ENCODE results near the gene AARS1.
"Not testable (repeated sequence)": the region's sequence is repeated elsewhere in the genome, so short reads cannot be mapped to it uniquely, and the experiment has no call there.

AARS1 gene

GRCh38 chr16:70289229-70290094 is at the start of gene AARS1:
Gene AARS1 (minus strand): TSS chr16:70289506. CDS start chr16:70282763, 6,743 bp downstream.
- DNase-seq: peak; percentile 97

- no peak for DNase-seq
Measured at GRCh38 chr16:70337814-70338213, 48.5 kb upstream of the AARS1 start.

GRCh38 chr16:70332728-70333127 is 43.4 kb upstream of the AARS1 start:
- DNase-seq: not testable (repeated sequence)

- DNase-seq: no peak
Measured at GRCh38 chr16:70331588-70332358, 42.5 kb upstream of the AARS1 start.

GRCh38 chr16:70331091-70331490 is 41.8 kb upstream of the AARS1 start:
- DNase-seq: no peak

GRCh38 chr16:70324998-70325747 is 35.9 kb upstream of the AARS1 start:
- no peak for DNase-seq

- no peak for DNase-seq
Measured at GRCh38 chr16:70320121-70320520, 30.8 kb upstream of the AARS1 start.

GRCh38 chr16:70307726-70308125 is 18.4 kb upstream of the AARS1 start:
- not testable (repeated sequence) for DNase-seq

GRCh38 chr16:70306880-70307279 is 17.6 kb upstream of the AARS1 start:
- DNase-seq: no peak

- DNase-seq: no peak
Measured at GRCh38 chr16:70304892-70305448, 15.7 kb upstream of the AARS1 start.

GRCh38 chr16:70302745-70303144 is 13.4 kb upstream of the AARS1 start:
- no peak for DNase-seq

GRCh38 chr16:70301121-70301520 is 11.8 kb upstream of the AARS1 start:
- no peak for DNase-seq

- DNase-seq: peak; percentile 32
Measured at GRCh38 chr16:70298988-70299938, 10.0 kb upstream of the AARS1 start, which contains the start of gene DDX19B. Gene DDX19B (plus strand): TSS chr16:70299186. CDS start chr16:70299298, 112 bp downstream.

GRCh38 chr16:70295634-70296033 is 6.3 kb upstream of the AARS1 start:
- no peak for DNase-seq

GRCh38 chr16:70294385-70295025 is 5.2 kb upstream of the AARS1 start:
- DNase-seq: no peak

GRCh38 chr16:70292148-70292547 is 2.8 kb upstream of the AARS1 start:
- DNase-seq: not testable (repeated sequence)

- no peak for DNase-seq
Measured at GRCh38 chr16:70290949-70291519, 1.7 kb upstream of the AARS1 start.

- DNase-seq: not testable (repeated sequence)
Measured at GRCh38 chr16:70287304-70287971, 1.9 kb downstream of the AARS1 start.

GRCh38 chr16:70276392-70276791 is 12.9 kb downstream of the AARS1 start:
- DNase-seq: no peak

GRCh38 chr16:70271696-70272095 is 17.6 kb downstream of the AARS1 start:
- DNase-seq: no peak
